Cortex of kidney (tissue), 1 donor: Measurements from ENCODE around the gene PUS3.

Source experiments
- DNase-seq: peaks from one replicate; lab custom pipeline; 2025; lab: John Stamatoyannopoulos, UW

The PUS3 gene

GRCh38 chr11:125941619-125942611, 38.9 kb upstream of the PUS3 start:
- DNase-seq, result no peak

DNA sequence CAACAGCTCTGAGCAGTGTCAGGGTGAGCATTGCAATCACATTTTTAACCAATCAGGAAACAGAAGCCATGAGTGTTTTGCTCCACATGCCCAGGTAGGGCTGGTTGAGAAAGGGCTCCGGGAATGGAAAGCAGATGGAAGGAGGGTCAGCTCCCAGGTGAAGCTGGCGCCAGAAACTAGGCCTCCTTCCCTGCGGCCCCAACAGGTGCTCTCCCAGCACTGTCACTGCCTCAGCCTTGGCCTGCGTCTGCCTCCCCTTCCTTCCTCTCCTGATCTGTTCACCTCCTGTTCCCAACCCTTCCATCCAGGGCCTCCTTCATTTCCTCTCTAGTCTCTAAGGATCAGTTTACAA, 38.2 kb upstream of the PUS3 start:
- no peak for DNase-seq

- no peak for DNase-seq
Measured at GRCh38 chr11:125940145-125940544, 37.1 kb upstream of the PUS3 start.

DNA sequence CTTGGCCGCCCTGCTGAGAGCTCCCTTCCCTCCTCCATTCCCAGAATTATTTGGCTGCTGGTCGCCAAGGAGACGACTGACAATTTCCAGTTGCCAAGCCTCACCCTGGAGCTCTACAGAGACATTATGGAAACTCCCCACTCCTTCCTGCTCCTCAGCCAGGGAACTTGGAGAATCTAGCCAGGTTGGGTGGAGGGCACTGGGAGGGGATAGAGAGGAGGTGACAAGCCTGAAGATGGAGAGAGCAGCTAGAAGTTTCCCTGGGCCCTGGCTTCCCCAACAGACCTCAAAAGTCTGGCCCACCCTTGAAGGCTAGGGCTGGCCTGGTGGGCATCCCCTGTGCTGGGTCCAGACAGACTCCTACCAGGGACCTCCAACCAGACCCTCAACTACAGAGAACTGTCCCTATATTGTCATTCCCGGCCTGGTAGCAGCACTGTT, 36.1 kb upstream of the PUS3 start:
- DNase-seq, result no peak

- no peak for DNase-seq
Measured at GRCh38 chr11:125938418-125938817, 35.4 kb upstream of the PUS3 start.

DNA sequence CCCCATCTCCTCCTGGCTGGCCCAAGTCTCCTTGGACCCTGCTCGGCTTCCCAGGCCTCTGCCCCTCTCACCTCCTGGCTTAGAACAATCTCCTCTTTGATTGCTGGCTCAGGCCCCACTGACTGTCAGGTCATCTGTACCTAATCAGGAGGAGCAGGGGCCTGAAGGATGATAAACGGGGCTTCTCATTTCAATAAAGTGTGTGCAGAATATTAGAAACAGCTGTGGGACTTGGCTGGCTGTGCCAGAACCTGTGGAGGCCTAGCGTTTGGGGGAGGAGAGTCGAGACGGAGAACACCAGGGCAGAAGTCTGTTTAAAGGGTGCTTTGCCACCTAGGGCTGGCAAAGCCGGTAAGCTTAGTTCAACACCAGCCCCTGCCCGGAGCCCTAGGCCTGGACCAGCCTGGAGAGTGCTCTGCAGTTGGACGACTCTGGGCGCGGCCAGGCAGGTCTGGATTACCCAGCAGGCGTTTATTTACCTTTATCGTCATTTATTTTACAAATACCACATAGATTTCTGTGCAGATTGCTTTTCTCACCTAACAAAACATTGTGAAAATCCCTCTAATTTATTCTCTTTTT, 32.7 kb upstream of the PUS3 start:
- no peak for DNase-seq

DNA sequence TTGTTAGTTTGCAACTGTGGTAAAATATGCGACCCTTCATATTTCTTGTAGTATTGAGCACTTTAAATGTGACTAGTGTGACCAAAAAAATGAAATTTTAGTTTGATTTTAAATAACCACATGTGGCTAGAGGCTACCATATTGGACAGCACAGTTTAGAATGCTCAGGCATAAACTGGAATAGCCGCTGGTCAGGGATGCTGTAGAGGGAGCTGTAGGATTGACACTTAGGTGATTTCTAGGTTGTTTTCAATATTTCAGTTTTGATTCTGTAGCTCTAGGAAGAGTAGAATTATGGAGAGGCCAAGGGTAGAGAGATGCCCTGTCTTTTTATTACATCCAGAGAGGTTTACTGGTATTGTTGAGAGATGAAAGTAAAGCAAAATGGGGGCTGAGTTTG, 32.0 kb upstream of the PUS3 start:
- no peak for DNase-seq

DNA sequence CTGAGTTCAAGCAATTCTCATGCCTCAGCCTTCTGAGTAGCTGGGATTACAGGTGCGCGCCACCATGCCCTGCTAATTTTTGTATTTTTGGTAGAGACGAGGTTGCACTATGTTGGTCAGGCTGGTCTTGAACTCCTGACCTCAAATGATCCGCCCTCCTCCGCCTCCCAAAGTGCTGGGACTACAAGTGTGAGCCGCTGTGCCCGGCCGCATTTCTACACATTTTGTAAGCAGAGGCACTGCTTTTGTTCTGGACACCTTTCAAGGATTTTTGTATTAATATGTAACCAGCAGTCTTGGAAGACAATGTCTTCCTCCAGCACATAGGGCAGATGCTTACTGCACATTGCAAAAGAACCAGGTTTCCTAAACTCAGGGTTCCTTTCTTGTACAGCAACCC, 31.5 kb upstream of the PUS3 start:
- no peak for DNase-seq

GRCh38 chr11:125933030-125933813, 30.2 kb upstream of the PUS3 start:
- DNase-seq, result no peak

DNA sequence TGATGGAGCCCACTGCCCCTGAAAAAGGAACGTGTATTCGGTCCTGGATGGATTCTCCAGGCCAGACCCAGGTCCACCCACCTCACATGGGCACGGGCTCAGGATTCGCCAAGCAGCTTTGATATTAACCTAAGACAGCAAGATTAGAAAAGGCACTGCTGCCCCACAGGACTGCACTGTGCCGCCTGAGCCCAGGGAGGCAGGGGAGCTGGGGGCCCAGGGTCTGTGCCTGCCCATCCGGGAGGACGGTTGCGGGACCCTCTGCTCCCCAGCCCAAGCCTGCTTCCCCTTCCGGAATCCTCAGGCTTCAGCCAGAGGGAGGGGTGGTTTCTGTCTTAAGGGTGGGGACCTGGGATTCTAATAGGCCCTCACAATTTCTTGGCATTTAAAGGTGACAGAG, 29.3 kb upstream of the PUS3 start:
- DNase-seq, result no peak

- no peak for DNase-seq
Measured at GRCh38 chr11:125931668-125932067, 28.7 kb upstream of the PUS3 start.

GRCh38 chr11:125931116-125931515, 28.1 kb upstream of the PUS3 start:
- no peak for DNase-seq

DNA sequence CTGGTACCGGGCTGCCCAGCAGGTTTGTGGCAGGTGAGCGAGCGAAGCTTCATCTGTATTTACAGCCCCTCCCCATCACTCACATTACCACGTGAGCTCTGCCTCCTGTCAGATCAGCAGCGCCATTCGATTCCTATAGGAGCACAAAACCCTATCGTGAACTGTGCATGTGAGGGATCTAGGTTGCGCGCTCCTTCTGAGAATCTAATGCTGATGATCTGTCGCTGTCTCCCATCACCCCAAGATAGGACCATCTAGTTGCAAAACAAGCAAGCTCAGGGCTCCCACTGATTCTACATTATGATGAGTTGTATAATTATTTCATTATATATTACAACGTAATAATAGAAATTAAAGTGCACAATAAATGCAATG, 27.1 kb upstream of the PUS3 start:
- DNase-seq, result no peak

GRCh38 chr11:125929445-125930075, 26.6 kb upstream of the PUS3 start:
- DNase-seq, result no peak

GRCh38 chr11:125926682-125927081, 23.7 kb upstream of the PUS3 start:
- no peak for DNase-seq

GRCh38 chr11:125925804-125926203, 22.8 kb upstream of the PUS3 start:
- DNase-seq, result no peak

DNA sequence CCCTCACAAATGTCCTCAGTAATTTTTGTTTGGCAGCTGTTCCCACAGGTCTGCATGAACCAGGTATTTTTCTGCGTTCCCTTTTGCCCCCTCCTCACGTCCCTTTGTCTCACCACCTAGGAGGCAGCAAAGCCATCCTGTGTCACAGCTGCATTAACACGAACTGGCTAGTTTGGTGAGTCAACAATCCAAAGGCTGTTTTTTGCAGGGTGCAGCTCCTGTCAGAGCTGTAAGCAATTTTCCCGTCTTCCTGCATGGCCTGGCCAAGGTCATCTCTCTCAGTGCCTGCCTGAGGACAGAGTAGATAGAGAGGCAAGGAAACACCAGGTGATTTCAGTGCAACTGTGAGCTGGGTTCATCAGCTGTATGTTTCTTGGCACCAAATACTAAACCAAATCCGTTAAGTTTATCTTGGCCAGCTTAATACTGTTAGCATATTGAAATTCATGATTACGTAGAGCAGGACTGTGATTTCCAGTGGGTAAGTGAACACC, 22.3 kb upstream of the PUS3 start:
- no peak for DNase-seq

GRCh38 chr11:125924384-125925007, 21.5 kb upstream of the PUS3 start:
- DNase-seq, result no peak

DNA sequence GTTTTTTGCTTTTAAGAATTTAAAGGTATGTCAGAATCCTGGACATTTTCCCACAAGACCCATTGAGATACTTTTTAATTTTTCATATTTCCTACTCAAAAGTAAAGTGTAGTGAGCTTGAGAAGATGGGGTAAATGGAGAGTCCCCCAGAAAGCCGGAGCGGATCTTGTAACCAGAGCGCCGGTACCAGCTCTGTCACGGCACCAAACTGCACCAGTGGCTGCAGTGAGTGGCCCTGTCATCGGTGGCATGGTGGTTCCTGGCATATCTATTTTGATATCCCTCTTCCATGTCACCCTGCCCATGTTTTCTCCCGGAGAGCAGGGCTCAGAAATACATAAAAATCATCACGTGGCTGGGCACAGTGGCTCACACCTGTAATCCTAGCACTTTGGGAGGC, 20.6 kb upstream of the PUS3 start:
- no peak for DNase-seq

- no peak for DNase-seq
Measured at GRCh38 chr11:125923012-125923579, 20.1 kb upstream of the PUS3 start.

GRCh38 chr11:125922156-125922555, 19.1 kb upstream of the PUS3 start:
- no peak for DNase-seq
